Heart left ventricle (tissue), 13 donors: Measurements from ENCODE around the gene HTR5A.

Experiments used
- POLR2A ChIP-seq, 2 donors: fragments of 450-650 bp; IDR thresholded peaks; one replicate each; pipeline ENCODE4 v1.6.1; 2017; ENCODE audit warnings: antibody characterized with exemption in 2 of 2, mild to moderate bottlenecking in 2 of 2, moderate library complexity in 2 of 2
- TF ChIP-seq, protein P1 (sequence below), 12 donors: fragments of 200-600 bp; sonication (generic) in 4 of 12; IDR thresholded peaks; one replicate each; pipeline versions ENCODE4 v1.5.0 to v1.8.0; 2018 to 2022; ENCODE audit warnings: antibody characterized with exemption in 12 of 12, mild to moderate bottlenecking in 5 of 12
- donor health status: ischemic (EF 13 %, LVEDD 7.1; RV severe dilation, severe dysfunction).
- donor health status: DM: no; HTN: yes; CAD: no.
- donor health status: DM: no; HTN: no; CAD: no.
- donor health status: ischemic (EF 25% LVEDD 6.9; RV normal size, moderate dysfunction).
- donor health status: ischemic (EF 25% LVEDD 5.7; RV mildly dilated, moderate dysfunction).
- donor health status: ischemic (EF 35%, LVEDD 5.7; RV mildly dilated, moderate dysfunction).
- donor health status: nonischemic (EF 11% LVEDD 7.7; RV severe dilation, severe dysfunction).
- donor health status: DM: yes; HTN: yes; CAD: no.
- donor health status: PGD.
- donor health status: ischemic (EF 29% LVEDD 5.4; RV normal size, mild dysfunction).
- donor health status: nonischemic (EF 23%, LVEDD 6.1; RV moderate dilation, normal function).

- TF ChIP-seq, protein P1, sequence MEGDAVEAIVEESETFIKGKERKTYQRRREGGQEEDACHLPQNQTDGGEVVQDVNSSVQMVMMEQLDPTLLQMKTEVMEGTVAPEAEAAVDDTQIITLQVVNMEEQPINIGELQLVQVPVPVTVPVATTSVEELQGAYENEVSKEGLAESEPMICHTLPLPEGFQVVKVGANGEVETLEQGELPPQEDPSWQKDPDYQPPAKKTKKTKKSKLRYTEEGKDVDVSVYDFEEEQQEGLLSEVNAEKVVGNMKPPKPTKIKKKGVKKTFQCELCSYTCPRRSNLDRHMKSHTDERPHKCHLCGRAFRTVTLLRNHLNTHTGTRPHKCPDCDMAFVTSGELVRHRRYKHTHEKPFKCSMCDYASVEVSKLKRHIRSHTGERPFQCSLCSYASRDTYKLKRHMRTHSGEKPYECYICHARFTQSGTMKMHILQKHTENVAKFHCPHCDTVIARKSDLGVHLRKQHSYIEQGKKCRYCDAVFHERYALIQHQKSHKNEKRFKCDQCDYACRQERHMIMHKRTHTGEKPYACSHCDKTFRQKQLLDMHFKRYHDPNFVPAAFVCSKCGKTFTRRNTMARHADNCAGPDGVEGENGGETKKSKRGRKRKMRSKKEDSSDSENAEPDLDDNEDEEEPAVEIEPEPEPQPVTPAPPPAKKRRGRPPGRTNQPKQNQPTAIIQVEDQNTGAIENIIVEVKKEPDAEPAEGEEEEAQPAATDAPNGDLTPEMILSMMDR (IDR thresholded peaks at IDR 0.05): no peak
- TF ChIP-seq POLR2A (IDR thresholded peaks at IDR 0.05): no peak
Observed at GRCh38 chr7:155032978-155033377, 37.1 kb upstream of the HTR5A start.
